Keratinocyte (primary cell): Measurements from ENCODE around the gene NUAK2. TPM values are rescaled to one million over a fixed set of nuclear protein-coding genes. Genes with fewer than 3 reads are reported as not detected.

ENCODE experiments used
- DNase-seq: peaks from one replicate; pipeline ENCODE4 v3.0.0-alpha.2; 2011; ENCODE audit warnings: low read depth, missing footprints, low spot score
- FAIRE-seq: peaks from 2 replicates; lab custom pipeline; 2011; peaks lifted over from hg19 to GRCh38; lab: Jason Lieb, UNC
- H2AFZ ChIP-seq: 2 replicates; pipeline ENCODE4 v1.6.0; 2012; ENCODE audit warnings: low read length, control low read depth, inconsistent platforms; ENCODE audit not compliant: control insufficient read depth
- H3K27ac ChIP-seq: 2 replicates; pipeline ENCODE4 v1.5.1; 2011; ENCODE audit warnings: low read length; ENCODE audit not compliant: control insufficient read depth, insufficient read depth
- H3K27me3 ChIP-seq: 3 replicates; pipeline ENCODE4 v1.6.0; 2011; ENCODE audit warnings: low read length; ENCODE audit not compliant: control insufficient read depth, insufficient read depth; ENCODE audit errors: extremely low read depth
- H3K36me3 ChIP-seq, 2 experiments: 2 replicates in 1 of 2; 3 replicates in 1 of 2; pipeline ENCODE4 v1.5.1; 2011; ENCODE audit warnings: low read length in 2 of 2, mild to moderate bottlenecking in 1 of 2; ENCODE audit not compliant: control insufficient read depth in 2 of 2, insufficient read depth in 2 of 2; ENCODE audit errors: extremely low read depth in 1 of 2
- H3K4me1 ChIP-seq: 3 replicates; pipeline ENCODE4 v1.5.1; 2011; ENCODE audit warnings: low read length; ENCODE audit not compliant: control insufficient read depth, insufficient read depth; ENCODE audit errors: extremely low read depth
- H3K4me2 ChIP-seq: 3 replicates; pipeline ENCODE4 v1.6.0; 2011; ENCODE audit warnings: low read depth, low read length; ENCODE audit not compliant: control insufficient read depth, insufficient read depth; ENCODE audit errors: extremely low read depth
- H3K4me3 ChIP-seq, 3 experiments: fragments of 200-600 bp in 1 of 3; sonication (generic) in 1 of 3; 2 replicates in 2 of 3; 3 replicates in 1 of 3; pipeline ENCODE4 v1.5.1; 2011 to 2016; ENCODE audit warnings: low read length in 3 of 3, mild to moderate bottlenecking in 3 of 3, control low read depth in 2 of 3, inconsistent platforms in 1 of 3, low read depth in 1 of 3, mixed read lengths in 1 of 3, mixed run types in 1 of 3, moderate library complexity in 1 of 3; ENCODE audit not compliant: control insufficient read depth in 2 of 3, insufficient read depth in 2 of 3; ENCODE audit errors: extremely low read depth in 1 of 3
- H3K79me2 ChIP-seq: 2 replicates; pipeline ENCODE4 v1.6.0; 2012; ENCODE audit warnings: low read length; ENCODE audit not compliant: control insufficient read depth, insufficient read depth
- H3K9ac ChIP-seq: 3 replicates; pipeline ENCODE4 v1.6.0; 2011; ENCODE audit warnings: low read length; ENCODE audit not compliant: control insufficient read depth, insufficient read depth; ENCODE audit errors: extremely low read depth
- H3K9me1 ChIP-seq: 3 replicates; pipeline ENCODE4 v1.6.0; 2011; ENCODE audit warnings: low read length; ENCODE audit not compliant: control insufficient read depth, insufficient read depth; ENCODE audit errors: extremely low read depth
- H3K9me3 ChIP-seq: 2 replicates; pipeline ENCODE4 v1.5.1; 2012; ENCODE audit warnings: low read depth, low read length; ENCODE audit not compliant: control insufficient read depth
- H4K20me1 ChIP-seq: 3 replicates; pipeline ENCODE4 v1.6.0; 2011; ENCODE audit warnings: low read length; ENCODE audit not compliant: control insufficient read depth, insufficient read depth; ENCODE audit errors: extremely low read depth
- EZH2 ChIP-seq: IDR thresholded peaks from one replicate; pipeline ENCODE4 v1.6.1; 2012; ENCODE audit warnings: inconsistent platforms, mild to moderate bottlenecking, low read length, moderate library complexity
- dilution Hi-C: fragments of 300-500 bp; cut with MboI; formaldehyde crosslinking; loops from one replicate; pipeline ENCODE4 v1.7.0; 2020; ENCODE audit warnings: low sequenced_read_pairs; ENCODE audit not compliant: extremely low pct_ligation_motif_present
- polyA plus RNA-seq, 5 experiments: library from polyadenylated mRNA; depleted of rRNA in 3 of 5; stranded (reverse) in 3 of 5; stranded (forward) in 1 of 5; unstranded in 1 of 5; fragments of >200 nt; gene quantifications; 1 replicate in 1 of 5; 2 replicates in 3 of 5; 3 replicates in 1 of 5; pipeline versions ENCODE4 v1.2.1 to v1.2.3, GENCODE V29; 2011 to 2012; ENCODE audit warnings: missing spikeins in 2 of 5, low read depth in 1 of 5, low replicate concordance in 1 of 5
- TF ChIP-seq, protein P1 (sequence below), 3 experiments: IDR thresholded peaks in 1 of 3; conservative IDR thresholded peaks in 1 of 3; optimal IDR thresholded peaks in 1 of 3; 2 replicates in 2 of 3; 3 replicates in 1 of 3; pipeline versions ENCODE3 to v1.5.1; 2011; ENCODE audit warnings: low read length in 3 of 3, mild to moderate bottlenecking in 3 of 3, moderate library complexity in 2 of 3, control low read depth in 1 of 3, inconsistent platforms in 1 of 3; ENCODE audit not compliant: insufficient read depth in 2 of 3; ENCODE audit errors: extremely low read depth in 1 of 3

Gene NUAK2
- polyA plus RNA-seq, 1 donor (not counting 4 experiments of a cell fraction or from before 2014, with no cell fraction given) = 3.9 TPM

DNA sequence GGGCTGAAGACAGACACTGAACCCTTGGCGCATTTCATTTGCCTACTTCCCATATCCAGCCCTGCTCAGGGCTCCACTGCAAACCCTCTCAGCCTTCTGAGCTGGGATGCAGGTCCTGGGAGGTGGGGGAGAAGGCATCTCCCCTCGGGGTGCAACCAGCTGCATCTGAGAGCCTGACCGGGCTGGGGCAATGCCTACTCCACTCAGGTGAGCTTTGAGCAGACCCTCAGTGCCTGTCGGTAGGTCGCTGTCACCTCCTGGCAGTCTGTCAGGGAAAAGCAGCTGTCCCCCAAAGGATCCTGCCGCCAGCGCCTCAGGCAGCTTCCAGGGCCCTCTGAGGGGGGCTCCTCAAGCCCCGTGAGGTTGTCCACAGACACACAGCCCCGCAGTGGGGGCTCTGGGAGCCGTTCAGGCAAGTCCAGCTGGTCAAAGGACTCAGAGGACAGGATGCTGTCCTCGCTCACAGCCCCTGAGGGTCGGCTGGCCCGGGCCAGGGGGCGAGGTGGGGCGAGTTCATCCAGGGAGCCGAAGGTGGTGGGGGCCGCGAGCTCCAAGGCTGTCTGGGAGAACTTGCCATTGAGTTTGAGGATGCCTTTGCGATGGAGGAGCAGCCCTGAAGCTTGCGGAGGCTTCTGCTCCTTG, 18.2 kb downstream of the NUAK2 start:
- DNase-seq = no peak
- Histone ChIP-seq H3K4me2 (no peak overlapping the region), H3K4me3 (no peak overlapping the region), H3K27me3 (no peaks in the 10 kb centered on the region), H3K27ac (no peak overlapping the region), H3K9me3 (no peaks in the 10 kb centered on the region), H2AFZ (no peak overlapping the region), H3K4me1 (peaks cover 40% of the 10 kb centered on the region), H3K9me1 (peaks cover 2% of the 10 kb centered on the region), H3K9ac (no peak overlapping the region), H3K36me3 (peaks cover 49 to 63% of the 10 kb centered on the region in 2 experiments), H3K79me2 (peaks cover 19% of the 10 kb centered on the region), H4K20me1 (peaks cover 2% of the 10 kb centered on the region)
- FAIRE-seq = no peak
- dilution Hi-C loops = no loop called here
- TF ChIP-seq, protein P1, sequence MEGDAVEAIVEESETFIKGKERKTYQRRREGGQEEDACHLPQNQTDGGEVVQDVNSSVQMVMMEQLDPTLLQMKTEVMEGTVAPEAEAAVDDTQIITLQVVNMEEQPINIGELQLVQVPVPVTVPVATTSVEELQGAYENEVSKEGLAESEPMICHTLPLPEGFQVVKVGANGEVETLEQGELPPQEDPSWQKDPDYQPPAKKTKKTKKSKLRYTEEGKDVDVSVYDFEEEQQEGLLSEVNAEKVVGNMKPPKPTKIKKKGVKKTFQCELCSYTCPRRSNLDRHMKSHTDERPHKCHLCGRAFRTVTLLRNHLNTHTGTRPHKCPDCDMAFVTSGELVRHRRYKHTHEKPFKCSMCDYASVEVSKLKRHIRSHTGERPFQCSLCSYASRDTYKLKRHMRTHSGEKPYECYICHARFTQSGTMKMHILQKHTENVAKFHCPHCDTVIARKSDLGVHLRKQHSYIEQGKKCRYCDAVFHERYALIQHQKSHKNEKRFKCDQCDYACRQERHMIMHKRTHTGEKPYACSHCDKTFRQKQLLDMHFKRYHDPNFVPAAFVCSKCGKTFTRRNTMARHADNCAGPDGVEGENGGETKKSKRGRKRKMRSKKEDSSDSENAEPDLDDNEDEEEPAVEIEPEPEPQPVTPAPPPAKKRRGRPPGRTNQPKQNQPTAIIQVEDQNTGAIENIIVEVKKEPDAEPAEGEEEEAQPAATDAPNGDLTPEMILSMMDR (optimal IDR thresholded peaks at IDR 0.05 in 1 of 3, IDR thresholded peaks at IDR 0.05 in 1 of 3, conservative IDR thresholded peaks at IDR 0.05 in 1 of 3; ENCODE audit: extremely low read depth in 1 of 3, insufficient read depth in 2 of 3, low read length in 3 of 3) = no peak
- TF ChIP-seq EZH2 = no peak

DNA sequence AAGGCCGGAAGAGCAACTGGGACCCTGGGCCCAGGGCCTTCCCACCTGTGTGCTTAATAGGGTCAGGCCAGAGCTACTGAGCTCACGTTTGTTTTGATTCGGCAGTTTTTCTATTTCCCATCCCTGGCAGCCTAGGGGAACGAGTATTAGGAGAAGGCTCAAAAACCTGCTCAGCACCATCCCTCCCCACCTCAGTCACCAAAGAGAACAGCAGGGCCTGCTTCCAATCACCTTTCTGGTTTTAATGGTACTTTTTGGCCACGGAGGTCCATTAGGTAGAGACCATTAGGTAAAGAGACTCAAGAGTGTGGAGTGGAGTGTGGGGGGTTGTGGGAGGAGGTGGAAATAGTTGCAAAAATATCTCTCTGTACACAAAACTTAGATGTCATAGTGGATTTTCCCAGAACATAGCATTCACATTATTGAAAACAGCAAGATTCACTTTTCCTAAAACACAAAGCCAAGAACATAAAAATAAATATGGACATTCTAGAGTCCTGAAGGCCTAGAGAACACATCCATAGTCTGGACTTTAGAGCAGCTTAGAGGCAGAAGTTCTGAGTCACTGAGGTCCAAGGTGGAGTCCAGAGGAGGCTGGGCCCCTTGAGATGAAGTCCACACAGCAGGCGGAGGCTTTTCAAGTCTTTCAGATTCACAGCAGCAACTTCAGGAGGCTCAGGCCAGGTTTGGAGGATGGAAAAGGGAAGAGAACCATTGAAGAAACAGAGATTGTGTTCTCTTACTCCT, 19.5 kb downstream of the NUAK2 start:
- Histone ChIP-seq H3K9ac (no peak overlapping the region), H3K4me2 (no peak overlapping the region), H4K20me1 (peaks cover 2% of the 10 kb centered on the region), H3K4me3 (no peak overlapping the region), H3K79me2 (peaks cover 14% of the 10 kb centered on the region), H3K36me3 (peaks cover 35 to 50% of the 10 kb centered on the region in 2 experiments), H3K9me3 (no peaks in the 10 kb centered on the region), H3K4me1 (peaks cover 53% of the 10 kb centered on the region), H3K9me1 (peaks cover 2% of the 10 kb centered on the region), H2AFZ (no peak overlapping the region), H3K27ac (peak overlapping the region; percentile 11), H3K27me3 (no peaks in the 10 kb centered on the region)
- TF ChIP-seq EZH2 = no peak
- TF ChIP-seq, protein P1 (optimal IDR thresholded peaks at IDR 0.05 in 1 of 3, IDR thresholded peaks at IDR 0.05 in 1 of 3, conservative IDR thresholded peaks at IDR 0.05 in 1 of 3; ENCODE audit: extremely low read depth in 1 of 3, insufficient read depth in 2 of 3, low read length in 3 of 3) = no peak
- DNase-seq (no peak), FAIRE-seq (no peak)
- dilution Hi-C loops = no loop called here
